Neuron (in vitro differentiated cells): Measurements from ENCODE around the gene RPTOR.

ENCODE experiments used
- H2AFZ ChIP-seq: one replicate; pipeline ENCODE4 v1.6.1; 2013; ENCODE audit warnings: low read depth, mild to moderate bottlenecking, inconsistent platforms, low read length, moderate library complexity
- H3K27me3 ChIP-seq: one replicate; pipeline ENCODE4 v1.6.1; 2013; ENCODE audit warnings: low read length; ENCODE audit not compliant: insufficient read depth
- H3K36me3 ChIP-seq: one replicate; pipeline ENCODE4 v1.6.1; 2013; ENCODE audit warnings: low read length; ENCODE audit not compliant: insufficient read depth
- H3K4me1 ChIP-seq: one replicate; pipeline ENCODE4 v1.6.1; 2013; ENCODE audit warnings: low read length; ENCODE audit not compliant: insufficient read depth
- H3K4me3 ChIP-seq: 2 replicates; pipeline ENCODE4 v1.5.1; 2013; ENCODE audit warnings: mild to moderate bottlenecking, low read length, moderate library complexity
- H3K9me3 ChIP-seq: one replicate; pipeline ENCODE4 v1.6.1; 2013; ENCODE audit warnings: low read length

RPTOR gene

DNA sequence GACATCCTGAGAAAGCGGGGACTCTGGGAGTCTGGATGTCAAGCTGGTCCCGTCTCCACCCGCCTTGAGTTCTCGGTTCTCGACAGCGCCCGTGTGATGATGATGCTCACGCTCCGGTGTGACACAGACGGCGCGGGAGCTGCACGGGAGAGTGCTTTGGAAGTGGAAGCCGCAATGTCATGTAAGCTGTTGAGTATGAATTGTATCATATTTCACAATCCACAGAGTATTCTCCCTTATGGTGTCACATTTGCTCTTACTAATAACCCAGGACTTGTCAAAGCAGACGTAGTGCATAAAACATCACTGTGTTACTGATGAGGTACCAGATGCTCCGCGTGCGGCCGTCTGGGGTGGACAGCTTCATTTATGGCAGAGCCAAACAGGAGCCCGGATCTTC is 229.5 kb downstream of the RPTOR start:
- no peaks in the 10 kb centered on the region for H3K27me3 ChIP-seq
- H2AFZ ChIP-seq, result no peak overlapping the region
- H3K36me3 ChIP-seq, result peaks cover 6% of the 10 kb centered on the region
- H3K9me3 ChIP-seq, result peaks cover under 1% of the 10 kb centered on the region
- H3K4me1 ChIP-seq, result no peaks in the 10 kb centered on the region
- H3K4me3 ChIP-seq, result no peak overlapping the region

DNA sequence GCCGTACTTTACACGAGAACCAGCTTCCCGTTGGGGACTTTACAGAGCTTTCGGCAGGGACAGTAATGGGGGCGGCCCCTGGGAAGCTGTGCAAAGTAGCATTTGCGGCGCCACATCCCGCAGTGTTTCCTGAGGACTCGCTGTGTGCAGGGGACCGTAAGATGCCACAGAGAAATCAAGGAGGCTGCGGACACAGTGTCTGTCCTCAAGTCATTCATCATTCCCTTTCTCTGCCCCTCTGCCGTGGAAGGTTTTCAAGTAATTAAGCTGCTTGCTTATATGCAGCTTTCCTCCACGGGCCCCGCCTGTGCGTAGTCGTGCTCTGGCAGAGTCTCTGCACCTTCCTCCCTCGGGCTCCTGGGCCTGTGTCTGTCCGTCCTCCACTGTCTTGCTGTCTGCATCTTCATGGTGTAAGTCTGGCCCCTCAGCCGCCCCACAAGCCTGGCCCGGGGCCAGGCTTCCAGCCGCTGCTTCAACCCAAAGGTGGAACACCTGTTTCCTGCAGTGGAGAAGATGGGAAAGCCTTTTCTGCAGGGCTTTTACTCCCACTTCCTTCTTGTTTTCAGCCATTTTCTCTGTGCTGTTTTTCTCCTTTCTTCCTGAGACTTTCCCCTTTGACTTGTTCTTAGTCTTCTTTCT is 230.1 kb downstream of the RPTOR start:
- Histone ChIP-seq H3K27me3 (no peaks in the 10 kb centered on the region), H2AFZ (no peak overlapping the region), H3K4me1 (no peaks in the 10 kb centered on the region), H3K4me3 (no peak overlapping the region), H3K36me3 (peaks cover 9% of the 10 kb centered on the region), H3K9me3 (peaks cover 3% of the 10 kb centered on the region)

DNA sequence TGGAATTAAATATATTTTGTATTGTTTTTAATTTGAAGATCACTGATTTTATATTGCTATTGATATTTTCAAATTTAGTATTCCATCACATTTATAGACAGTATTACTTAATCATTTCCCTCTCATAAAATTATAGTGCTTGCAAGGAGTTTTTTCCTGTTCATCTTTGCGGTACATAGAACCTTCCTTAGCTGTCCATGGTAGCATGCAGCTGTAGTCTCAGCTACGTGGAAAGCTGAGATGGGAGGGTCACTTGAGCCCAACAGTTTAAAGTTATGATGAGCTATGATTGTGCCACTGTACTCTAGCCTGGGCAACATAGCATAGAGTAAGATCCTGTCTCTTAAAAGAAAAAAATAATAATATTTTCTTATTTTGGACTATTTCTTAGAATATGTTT is 231.2 kb downstream of the RPTOR start:
- Histone ChIP-seq H2AFZ (no peak overlapping the region), H3K27me3 (no peaks in the 10 kb centered on the region), H3K9me3 (peaks cover 3% of the 10 kb centered on the region)

DNA sequence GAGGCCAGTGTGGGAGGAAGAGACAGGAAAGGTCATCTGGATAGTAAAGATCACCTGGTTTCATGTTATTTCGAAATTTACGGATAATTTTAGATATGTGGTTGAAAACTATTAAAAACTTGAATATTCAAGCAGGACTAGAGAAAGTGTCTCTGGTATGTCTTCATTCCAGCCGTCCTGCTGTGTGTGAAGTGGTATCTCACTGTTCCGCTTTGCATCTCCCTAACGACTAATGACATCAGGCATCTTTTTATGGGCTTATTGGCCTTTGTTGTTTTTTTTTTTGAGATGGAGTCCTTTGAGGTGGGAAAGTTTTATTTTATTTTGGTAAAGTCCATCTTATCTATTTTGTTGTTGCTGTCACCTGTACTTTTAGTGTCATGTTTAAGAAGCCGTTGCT is 232.6 kb downstream of the RPTOR start:
- H3K4me3 ChIP-seq, result no peak overlapping the region
- H2AFZ ChIP-seq, result no peak overlapping the region
- H3K4me1 ChIP-seq, result no peaks in the 10 kb centered on the region
- no peaks in the 10 kb centered on the region for H3K27me3 ChIP-seq
- H3K9me3 ChIP-seq, result peaks cover 3% of the 10 kb centered on the region
- H3K36me3 ChIP-seq, result peaks cover 3% of the 10 kb centered on the region

More for the DNA sequence above, 231.2 kb downstream of the RPTOR start:
- Histone ChIP-seq H3K4me1 (no peaks in the 10 kb centered on the region), H3K4me3 (no peak overlapping the region), H3K36me3 (peaks cover 3% of the 10 kb centered on the region)

DNA sequence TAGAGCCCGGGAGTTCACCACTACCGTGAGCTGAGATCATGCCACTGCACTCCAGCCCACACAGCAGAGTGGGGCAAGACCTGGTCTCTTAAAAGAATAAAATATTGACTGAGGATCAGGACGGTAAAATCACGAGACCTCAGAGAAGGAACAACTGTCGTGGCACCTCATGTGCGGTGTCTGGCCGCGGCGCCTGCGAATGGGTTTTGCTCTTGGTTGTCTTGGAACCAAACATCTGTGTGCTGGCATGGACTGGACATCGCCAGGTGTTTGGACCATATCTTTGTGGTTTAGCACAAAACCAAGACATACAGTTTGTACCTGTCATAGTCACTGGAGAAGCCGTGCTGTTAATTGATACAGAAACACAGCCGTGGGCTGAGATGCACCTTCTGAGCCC is 234.1 kb downstream of the RPTOR start:
- Histone ChIP-seq H3K36me3 (peaks cover 3% of the 10 kb centered on the region), H3K9me3 (peaks cover 3% of the 10 kb centered on the region), H3K4me1 (no peaks in the 10 kb centered on the region), H3K27me3 (no peaks in the 10 kb centered on the region), H2AFZ (no peak overlapping the region), H3K4me3 (no peak overlapping the region)

DNA sequence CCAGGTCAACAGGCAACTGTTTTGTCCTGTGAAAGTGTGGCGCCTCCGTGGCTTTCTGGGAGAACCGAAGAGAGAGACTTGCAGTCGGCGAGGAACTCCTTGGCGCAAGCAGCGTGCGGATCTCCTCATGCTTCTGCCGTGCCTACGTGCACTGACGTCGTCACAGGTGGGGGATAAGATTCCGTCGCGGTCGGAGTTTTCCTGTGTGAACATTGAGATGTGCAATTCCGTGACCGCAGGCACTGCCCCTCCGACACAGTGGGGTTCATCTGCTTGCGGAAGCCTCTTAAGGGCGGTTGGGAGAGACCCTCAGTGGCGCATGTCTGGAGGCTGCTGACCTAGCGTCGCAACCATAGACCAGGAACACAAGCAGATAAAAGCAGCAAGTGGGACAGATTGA is 234.7 kb downstream of the RPTOR start:
- Histone ChIP-seq H3K36me3 (peaks cover 3% of the 10 kb centered on the region), H3K4me1 (no peaks in the 10 kb centered on the region), H3K27me3 (no peaks in the 10 kb centered on the region), H3K9me3 (peaks cover 3% of the 10 kb centered on the region), H2AFZ (no peak overlapping the region), H3K4me3 (no peak overlapping the region)

DNA sequence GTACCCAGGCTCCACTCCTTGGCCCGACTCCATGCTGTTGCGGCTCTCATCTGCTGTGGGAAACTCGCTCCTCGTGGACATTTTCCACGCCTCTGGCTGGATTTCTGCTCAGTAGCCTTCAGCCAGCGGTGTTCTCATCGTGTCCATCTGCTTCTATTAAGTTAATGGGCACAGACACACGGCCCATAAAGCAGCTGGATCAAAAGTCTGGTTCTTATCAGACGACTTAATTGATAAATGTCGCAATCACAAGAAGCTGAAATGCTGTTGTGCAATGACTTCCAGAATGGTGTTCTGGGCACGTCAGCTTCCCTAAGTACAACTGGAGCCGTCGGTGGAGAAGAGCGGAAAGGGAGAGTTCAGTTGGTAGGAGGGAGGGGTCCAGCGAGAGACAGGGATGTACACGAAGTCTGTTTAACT is 235.3 kb downstream of the RPTOR start:
- Histone ChIP-seq H3K4me1 (no peaks in the 10 kb centered on the region), H3K9me3 (peaks cover 3% of the 10 kb centered on the region), H2AFZ (no peak overlapping the region), H3K36me3 (peaks cover 3% of the 10 kb centered on the region), H3K27me3 (no peaks in the 10 kb centered on the region), H3K4me3 (no peak overlapping the region)

DNA sequence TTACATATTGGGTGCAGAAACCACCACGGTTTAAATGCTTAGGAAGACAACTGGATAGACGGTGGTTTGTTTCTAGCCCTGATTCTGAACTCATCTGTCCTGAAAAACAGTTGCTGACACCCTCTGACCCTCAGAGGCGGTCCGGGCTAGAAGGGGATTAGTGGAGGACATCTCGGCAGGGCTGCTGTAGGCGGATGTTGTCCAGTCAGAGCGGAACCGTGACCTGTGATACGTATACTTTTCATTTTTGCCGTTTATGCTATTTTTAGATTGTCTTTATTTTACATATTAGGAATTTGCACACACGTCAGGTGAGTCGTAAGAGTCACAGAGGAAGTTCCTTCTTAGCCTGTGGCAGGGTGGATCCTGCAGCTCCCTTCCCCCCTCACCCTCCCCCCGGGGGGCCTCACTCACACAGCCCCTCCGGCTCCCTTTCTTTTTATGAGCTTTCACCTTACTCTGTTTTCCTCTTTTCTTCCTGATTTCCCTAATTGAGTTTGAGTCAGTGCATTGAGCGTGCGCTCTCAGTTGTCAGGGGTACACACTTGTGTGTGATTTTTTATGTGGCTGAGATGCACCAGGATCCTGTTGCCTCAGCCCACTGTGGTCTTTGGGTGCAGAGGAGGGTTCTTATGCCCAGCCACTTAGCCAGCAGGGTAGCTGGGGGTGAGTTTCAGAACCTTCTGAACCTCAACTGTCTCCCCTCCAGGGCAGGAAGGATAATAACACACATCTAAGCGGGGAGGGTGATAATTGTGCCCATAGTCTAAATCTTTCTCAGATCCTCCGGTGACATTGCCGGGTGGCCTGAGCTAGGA is 236.0 kb downstream of the RPTOR start:
- H3K4me3 ChIP-seq, result no peak overlapping the region
- no peaks in the 10 kb centered on the region for H3K27me3 ChIP-seq

DNA sequence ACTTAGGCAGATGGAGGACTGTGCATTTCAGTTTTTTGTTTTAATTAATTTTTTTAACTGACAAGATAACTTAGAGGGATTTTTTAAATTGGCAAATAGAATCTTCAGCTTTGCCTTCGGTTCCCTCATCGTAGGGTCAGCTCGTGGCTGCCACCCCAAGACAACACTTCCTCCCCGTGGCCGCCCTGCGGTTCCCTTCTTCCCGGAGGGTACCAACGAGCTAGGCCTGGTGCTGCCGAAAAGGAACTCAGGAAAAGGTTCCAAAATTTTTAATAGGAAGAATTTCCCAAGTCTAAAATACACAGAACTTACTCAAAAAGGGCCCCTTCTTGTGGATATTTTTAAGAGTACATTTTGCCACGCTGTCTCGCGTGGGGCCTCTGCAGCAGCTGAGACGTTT is 236.6 kb downstream of the RPTOR start:
- no peak overlapping the region for H3K4me3 ChIP-seq
- H3K4me1 ChIP-seq, result peaks cover 10% of the 10 kb centered on the region
- H2AFZ ChIP-seq, result no peak overlapping the region
- H3K27me3 ChIP-seq, result no peaks in the 10 kb centered on the region
- peaks cover 3% of the 10 kb centered on the region for H3K9me3 ChIP-seq
- H3K36me3 ChIP-seq, result peaks cover 3% of the 10 kb centered on the region

More for the DNA sequence above, 236.0 kb downstream of the RPTOR start:
- H3K4me1 ChIP-seq, result peaks cover 6% of the 10 kb centered on the region
- no peak overlapping the region for H2AFZ ChIP-seq
- H3K9me3 ChIP-seq, result peaks cover 3% of the 10 kb centered on the region
- peaks cover 3% of the 10 kb centered on the region for H3K36me3 ChIP-seq

DNA sequence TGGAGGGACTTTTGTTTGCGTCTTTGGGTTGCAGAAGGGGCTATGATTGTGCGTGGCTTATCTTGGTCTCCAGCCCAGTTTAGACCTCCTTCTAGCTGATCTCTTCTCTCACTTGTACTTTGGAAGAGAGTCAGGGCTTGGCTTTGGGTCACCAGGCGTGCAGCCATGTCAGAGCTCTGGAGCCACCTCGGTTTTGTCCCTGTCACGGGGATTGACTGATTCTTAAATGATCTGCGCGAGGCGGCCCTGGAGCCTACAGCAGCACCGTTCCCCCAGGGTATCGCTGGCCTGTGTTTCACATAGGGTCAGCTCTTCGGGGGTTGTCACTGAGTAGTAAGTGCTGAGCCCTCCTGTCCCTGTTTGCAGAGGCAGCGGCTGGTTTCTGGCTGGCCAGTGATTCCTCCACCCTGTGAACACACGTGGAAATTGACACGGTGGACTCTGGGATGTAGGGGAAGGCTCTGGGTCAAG is 237.2 kb downstream of the RPTOR start:
- Histone ChIP-seq H2AFZ (no peak overlapping the region), H3K4me3 (no peak overlapping the region), H3K9me3 (peaks cover 3% of the 10 kb centered on the region), H3K27me3 (no peaks in the 10 kb centered on the region), H3K4me1 (peaks cover 10% of the 10 kb centered on the region), H3K36me3 (peaks cover 3% of the 10 kb centered on the region)

DNA sequence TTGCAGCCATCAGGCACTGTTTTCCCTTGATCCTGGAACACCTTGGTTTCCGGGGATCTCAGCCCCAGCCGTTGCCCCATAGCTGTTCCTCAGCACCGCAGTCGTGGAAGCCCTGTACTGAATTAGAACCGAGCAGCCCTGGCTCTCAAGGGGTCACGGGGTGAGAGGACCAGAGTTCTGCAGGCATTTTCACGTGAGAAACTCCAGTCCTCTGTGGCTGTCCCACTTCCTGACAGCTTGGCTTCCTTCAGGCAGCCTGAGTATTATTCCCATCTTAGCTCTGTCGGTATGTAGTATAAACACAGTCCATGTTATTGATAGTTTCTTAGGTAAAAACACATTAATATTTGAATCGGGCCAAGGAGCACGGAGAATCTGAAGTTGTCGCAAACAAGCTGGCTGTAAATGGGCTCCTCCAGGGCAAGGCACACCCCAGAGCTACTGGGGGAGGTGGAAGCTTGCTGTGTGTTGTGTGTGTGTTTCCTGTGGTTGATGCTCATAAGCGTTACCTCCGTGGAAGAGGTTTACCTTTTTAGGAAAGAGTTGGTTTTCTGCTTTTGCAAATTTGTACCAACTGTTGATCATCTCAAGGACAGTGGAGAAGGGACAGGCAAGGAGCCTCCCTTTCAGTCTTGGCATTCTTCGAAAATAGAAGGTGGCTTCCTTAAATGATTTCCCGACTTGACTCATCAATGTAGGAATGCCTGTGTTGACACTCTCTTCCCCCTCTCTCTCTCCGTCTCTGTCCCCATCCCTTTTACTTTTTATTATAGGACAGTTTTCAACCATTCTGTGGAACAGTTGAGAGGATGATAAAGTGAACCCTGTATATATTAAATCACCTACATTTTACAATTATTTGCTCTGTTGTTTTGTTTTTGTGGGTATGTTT is 238.1 kb downstream of the RPTOR start:
- H3K36me3 ChIP-seq, result peaks cover 3% of the 10 kb centered on the region
- peaks cover 3% of the 10 kb centered on the region for H3K9me3 ChIP-seq
- no peaks in the 10 kb centered on the region for H3K27me3 ChIP-seq
- no peak overlapping the region for H2AFZ ChIP-seq
- H3K4me3 ChIP-seq, result no peak overlapping the region
- peaks cover 10% of the 10 kb centered on the region for H3K4me1 ChIP-seq

DNA sequence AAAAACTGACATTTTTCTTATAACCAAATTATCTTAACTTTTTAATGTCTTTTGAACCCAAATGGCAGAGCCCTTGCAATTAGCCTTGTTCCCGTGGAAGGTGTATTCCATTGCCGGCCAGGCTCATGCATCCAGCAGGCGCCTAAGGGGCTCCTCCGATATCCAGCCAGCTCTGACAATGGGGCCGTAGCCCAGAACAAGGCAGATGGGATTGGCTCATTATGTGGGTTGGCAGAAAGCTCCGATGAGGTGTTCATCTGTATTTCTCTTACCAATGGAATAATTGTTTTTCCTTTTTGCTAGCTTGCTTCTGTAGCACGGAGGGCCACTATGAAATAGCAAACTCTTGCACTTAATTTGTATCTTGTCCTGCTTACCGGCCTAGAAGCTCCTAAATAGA is 238.8 kb downstream of the RPTOR start:
- peaks cover 10% of the 10 kb centered on the region for H3K4me1 ChIP-seq
- H3K4me3 ChIP-seq, result no peak overlapping the region
- no peak overlapping the region for H2AFZ ChIP-seq
- H3K36me3 ChIP-seq, result peaks cover 3% of the 10 kb centered on the region
- H3K27me3 ChIP-seq, result no peaks in the 10 kb centered on the region
- H3K9me3 ChIP-seq, result peaks cover 3% of the 10 kb centered on the region

DNA sequence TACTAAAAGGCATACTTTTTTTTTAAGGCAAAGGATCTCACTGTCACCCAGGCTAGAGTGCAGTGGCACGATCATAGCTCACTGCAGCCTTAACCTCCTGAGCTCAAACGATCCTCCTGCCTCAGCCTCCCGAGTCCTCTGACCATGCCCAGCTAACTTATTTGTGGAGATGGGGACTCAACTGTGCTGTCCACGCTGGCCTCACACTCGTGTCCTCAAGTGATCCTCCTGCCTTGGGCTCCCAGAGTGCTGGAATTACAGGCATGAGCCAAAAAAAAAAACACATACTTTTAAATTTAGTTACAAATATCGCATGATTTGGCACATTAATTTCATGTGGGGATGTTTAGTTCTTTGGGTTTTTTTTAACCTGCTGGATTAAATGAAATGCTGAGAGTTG is 239.3 kb downstream of the RPTOR start:
- no peaks in the 10 kb centered on the region for H3K27me3 ChIP-seq
- H3K36me3 ChIP-seq, result peaks cover 3% of the 10 kb centered on the region
- H2AFZ ChIP-seq, result no peak overlapping the region
- peaks cover 10% of the 10 kb centered on the region for H3K4me1 ChIP-seq
- peaks cover 3% of the 10 kb centered on the region for H3K9me3 ChIP-seq
- no peak overlapping the region for H3K4me3 ChIP-seq
